LNCAP (cell line): ENCODE data around the gene NRSN2.

ENCODE experiments used
- CTCF ChIP-seq: fragments of 450-650 bp; IDR thresholded peaks from 2 replicates; pipeline ENCODE4 v1.5.1; 2017; ENCODE audit warnings: mild to moderate bottlenecking

The NRSN2 gene

GRCh38 chr20:326645-327185 is 20.2 kb upstream of the NRSN2 start:
- TF ChIP-seq CTCF, result no peak

- no peak for TF ChIP-seq CTCF
These were observed 19.5 kb upstream of the NRSN2 start for GRCh38 chr20:327186-328026.

GRCh38 chr20:328027-328974 is 18.6 kb upstream of the NRSN2 start:
- no peak for TF ChIP-seq CTCF

- no peak for TF ChIP-seq CTCF
These were observed 17.8 kb upstream of the NRSN2 start for GRCh38 chr20:328975-329695.

- no peak for TF ChIP-seq CTCF
These were observed 17.1 kb upstream of the NRSN2 start for GRCh38 chr20:329851-330232.

GRCh38 chr20:330233-331149 is 16.4 kb upstream of the NRSN2 start:
- TF ChIP-seq CTCF, result peak; percentile 81
